Stimulated activated CD8-positive, alpha-beta memory T cell treated with anti-CD3 and anti-CD28 coated beads, Interleukin-7, amount 100 ng/mL, for 24 hours (primary cell): ENCODE results near the gene TTLL5.

Experiments used
- DNase-seq: peaks from one replicate; pipeline ENCODE4 v3.0.0-alpha.2; 2020; ENCODE audit warnings: low read depth

The TTLL5 gene

GRCh38 chr14:75961662-75962061 lies 300.6 kb downstream of the TTLL5 start:
- no peak for DNase-seq

GRCh38 chr14:75967866-75968265 lies 306.8 kb downstream of the TTLL5 start:
- DNase-seq, result no peak

- no peak for DNase-seq
These were observed 307.4 kb downstream of the TTLL5 start for GRCh38 chr14:75968456-75968855.

GRCh38 chr14:75969126-75969525 lies 308.1 kb downstream of the TTLL5 start:
- DNase-seq, result no peak

- DNase-seq, result no peak
These were observed 308.8 kb downstream of the TTLL5 start for GRCh38 chr14:75969891-75970290.

GRCh38 chr14:75970989-75971388 lies 309.9 kb downstream of the TTLL5 start:
- DNase-seq, result no peak

GRCh38 chr14:75971509-75971908 lies 310.5 kb downstream of the TTLL5 start:
- DNase-seq, result no peak

- no peak for DNase-seq
These were observed 311.9 kb downstream of the TTLL5 start for GRCh38 chr14:75972801-75973421.

GRCh38 chr14:75976826-75977581 lies 316.0 kb downstream of the TTLL5 start:
- no peak for DNase-seq

- no peak for DNase-seq
These were observed 316.5 kb downstream of the TTLL5 start for GRCh38 chr14:75977582-75977943.

GRCh38 chr14:75978249-75978731 lies 317.2 kb downstream of the TTLL5 start:
- no peak for DNase-seq

- no peak for DNase-seq
These were observed 318.1 kb downstream of the TTLL5 start for GRCh38 chr14:75979071-75979571.

GRCh38 chr14:75979648-75980565 lies 318.9 kb downstream of the TTLL5 start:
- DNase-seq, result no peak

- DNase-seq, result no peak
These were observed 319.8 kb downstream of the TTLL5 start for GRCh38 chr14:75980856-75981255.

- DNase-seq, result peak; percentile 13
These were observed 320.6 kb downstream of the TTLL5 start, which contains the start of gene TGFB3 for GRCh38 chr14:75981426-75982265. Gene TGFB3, minus strand, starts transcription at chr14:75981995. Its CDS starts 1,102 bp downstream, at chr14:75980893.

GRCh38 chr14:75982266-75983018 lies 321.4 kb downstream of the TTLL5 start:
- DNase-seq, result peak; percentile 43

GRCh38 chr14:75983019-75983358 lies 321.9 kb downstream of the TTLL5 start:
- peak; percentile 2 for DNase-seq

- no peak for DNase-seq
These were observed 323.6 kb downstream of the TTLL5 start for GRCh38 chr14:75984674-75985073.

- peak; percentile 90 for DNase-seq
These were observed 324.8 kb downstream of the TTLL5 start, which contains the start of gene IFT43 for GRCh38 chr14:75985618-75986438. Gene IFT43, plus strand, starts transcription at chr14:75985763. Its CDS starts 24 bp downstream, at chr14:75985787.

GRCh38 chr14:75986439-75986765 lies 325.4 kb downstream of the TTLL5 start:
- no peak for DNase-seq
